22Rv1 (cell line): Measurements from ENCODE around the gene PRKCE.

Experiments
- H3K27ac ChIP-seq: fragments of 450-650 bp; 2 replicates; pipeline ENCODE4 v1.5.1; 2017
- ZFX ChIP-seq: fragments of 450-650 bp; IDR thresholded peaks from 2 replicates; pipeline ENCODE4 v1.6.1; 2017; ENCODE audit warnings: antibody characterized with exemption, borderline replicate concordance
- TF ChIP-seq, protein P1 (sequence below): fragments of 450-650 bp; IDR thresholded peaks from 2 replicates; pipeline ENCODE4 v1.5.1; 2017; ENCODE audit warnings: mild to moderate bottlenecking

PRKCE gene

GRCh38 chr2:45978302-45978859 is 326.9 kb downstream of the PRKCE start:
- H3K27ac ChIP-seq: no peak overlapping the region
- TF ChIP-seq, protein P1, sequence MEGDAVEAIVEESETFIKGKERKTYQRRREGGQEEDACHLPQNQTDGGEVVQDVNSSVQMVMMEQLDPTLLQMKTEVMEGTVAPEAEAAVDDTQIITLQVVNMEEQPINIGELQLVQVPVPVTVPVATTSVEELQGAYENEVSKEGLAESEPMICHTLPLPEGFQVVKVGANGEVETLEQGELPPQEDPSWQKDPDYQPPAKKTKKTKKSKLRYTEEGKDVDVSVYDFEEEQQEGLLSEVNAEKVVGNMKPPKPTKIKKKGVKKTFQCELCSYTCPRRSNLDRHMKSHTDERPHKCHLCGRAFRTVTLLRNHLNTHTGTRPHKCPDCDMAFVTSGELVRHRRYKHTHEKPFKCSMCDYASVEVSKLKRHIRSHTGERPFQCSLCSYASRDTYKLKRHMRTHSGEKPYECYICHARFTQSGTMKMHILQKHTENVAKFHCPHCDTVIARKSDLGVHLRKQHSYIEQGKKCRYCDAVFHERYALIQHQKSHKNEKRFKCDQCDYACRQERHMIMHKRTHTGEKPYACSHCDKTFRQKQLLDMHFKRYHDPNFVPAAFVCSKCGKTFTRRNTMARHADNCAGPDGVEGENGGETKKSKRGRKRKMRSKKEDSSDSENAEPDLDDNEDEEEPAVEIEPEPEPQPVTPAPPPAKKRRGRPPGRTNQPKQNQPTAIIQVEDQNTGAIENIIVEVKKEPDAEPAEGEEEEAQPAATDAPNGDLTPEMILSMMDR: no peak
- no peak for TF ChIP-seq ZFX

DNA sequence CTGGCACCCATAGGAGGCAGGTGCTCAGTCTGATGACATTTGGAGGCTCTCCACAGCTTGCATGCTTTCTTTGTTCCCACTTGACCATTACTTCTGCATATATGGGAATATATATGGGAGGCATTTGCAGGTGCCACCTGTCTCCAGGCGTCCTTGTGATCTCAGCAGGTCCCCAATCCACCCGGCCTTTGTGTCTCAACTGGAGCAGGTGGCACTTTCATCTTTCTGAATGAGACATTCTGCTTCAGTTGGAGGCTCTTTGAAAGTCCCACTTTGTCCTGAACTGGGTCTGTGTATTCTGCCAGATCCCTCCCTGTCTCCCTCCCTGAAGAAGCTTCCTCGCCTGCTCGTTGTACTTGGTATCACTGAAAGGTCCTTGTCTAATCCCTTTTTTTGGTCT is 327.6 kb downstream of the PRKCE start:
- H3K27ac ChIP-seq: no peak overlapping the region
- TF ChIP-seq, protein P1: no peak
- no peak for TF ChIP-seq ZFX

- TF ChIP-seq, protein P1: no peak
- no peak for TF ChIP-seq ZFX
- H3K27ac ChIP-seq: no peak overlapping the region
Observed at GRCh38 chr2:45980161-45980865, 328.8 kb downstream of the PRKCE start.

GRCh38 chr2:45981384-45981930 is 330.0 kb downstream of the PRKCE start:
- TF ChIP-seq, protein P1: no peak
- TF ChIP-seq ZFX: no peak
- no peak overlapping the region for H3K27ac ChIP-seq

- H3K27ac ChIP-seq: no peak overlapping the region
- TF ChIP-seq, protein P1: no peak
- no peak for TF ChIP-seq ZFX
Observed at GRCh38 chr2:45982096-45982495, 330.6 kb downstream of the PRKCE start.

- H3K27ac ChIP-seq: no peak overlapping the region
- no peak for TF ChIP-seq ZFX
- TF ChIP-seq, protein P1: no peak
Observed at GRCh38 chr2:45983213-45983612, 331.7 kb downstream of the PRKCE start.

- no peak for TF ChIP-seq ZFX
- TF ChIP-seq, protein P1: no peak
- H3K27ac ChIP-seq: no peak overlapping the region
Observed at GRCh38 chr2:45984366-45984765, 332.9 kb downstream of the PRKCE start.
